Activated T-cell treated with anti-CD3 and anti-CD28 coated beads, Interleukin-2, amount 50 U/mL, for 4 hours (primary cell): Measurements from ENCODE around the gene C22orf39. TPM values are rescaled to one million over a fixed set of nuclear protein-coding genes. Genes with fewer than 3 reads are reported as not detected.

Experiments used
- ATAC-seq, 2 donors: fragments of 200-7000 bp; cut with Tn5 transposase; one replicate each; pipeline ENCODE4 v1.10.0; 2021
- DNase-seq: peaks from one replicate; pipeline ENCODE4 v3.0.0-alpha.2; 2020
- H3K27me3 Mint-ChIP-seq: one replicate; pipeline ENCODE4 v1.8.0; 2021; ENCODE audit warnings: low read depth, mixed read lengths
- H3K36me3 Mint-ChIP-seq: one replicate; pipeline ENCODE4 v1.8.0; 2022; ENCODE audit warnings: mixed read lengths; ENCODE audit not compliant: insufficient read depth
- H3K4me1 Mint-ChIP-seq: one replicate; pipeline ENCODE4 v1.8.0; 2021; ENCODE audit warnings: low read depth, mixed read lengths
- H3K4me3 Mint-ChIP-seq: one replicate; pipeline ENCODE4 v1.8.0; 2021; ENCODE audit warnings: mild to moderate bottlenecking, moderate library complexity, mixed read lengths
- H3K9me3 Mint-ChIP-seq: one replicate; pipeline ENCODE4 v1.8.0; 2021; ENCODE audit warnings: mixed read lengths
- total RNA-seq, 3 donors: library from RNA; stranded (reverse); gene quantifications; one replicate each; pipeline ENCODE4 v1.2.1, GENCODE V29; 2021

C22orf39 gene, protein sequence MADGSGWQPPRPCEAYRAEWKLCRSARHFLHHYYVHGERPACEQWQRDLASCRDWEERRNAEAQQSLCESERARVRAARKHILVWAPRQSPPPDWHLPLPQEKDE
- total RNA-seq: 10 to 100 TPM; 14.3 to 20.9 (median 18.8) TPM

- Mint-ChIP-seq H3K36me3 (peaks cover 11% of the 10 kb centered on the region), H3K4me3 (peak within 1 kb of the TSS; percentile 94), H3K9me3 (no peaks in the 10 kb centered on the region), H3K4me1 (peaks cover 37% of the 10 kb centered on the region), H3K27me3 (no peaks in the 10 kb centered on the region)
- peak; percentile 79 for DNase-seq
- peak; percentile 92 to 93 for ATAC-seq
These were observed at the start of gene C22orf39 for GRCh38 chr22:19447330-19448075. TSS of gene C22orf39 (minus strand) at chr22:19447711. CDS start at chr22:19447688, 23 bp downstream.

DNA sequence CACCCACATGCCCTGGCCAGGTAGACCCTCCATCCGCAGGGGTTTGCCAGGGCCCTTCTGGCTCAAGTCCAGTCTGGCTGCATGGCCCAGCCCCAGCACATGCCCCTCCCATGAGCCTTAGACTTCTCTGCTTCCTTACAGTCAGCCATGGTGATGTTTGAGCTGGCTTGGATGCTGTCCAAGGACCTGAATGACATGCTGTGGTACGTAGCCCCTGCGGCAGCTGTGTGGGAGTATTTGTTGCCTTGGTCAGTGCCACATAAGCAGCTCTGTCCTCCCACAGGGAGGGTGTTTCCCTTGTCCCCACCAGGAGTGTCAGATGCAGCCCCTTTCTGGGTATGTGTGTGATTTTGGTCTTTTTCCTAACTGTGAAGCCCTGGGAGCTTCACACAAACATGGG, 49.7 kb upstream of the C22orf39 start:
- ATAC-seq (no peak), DNase-seq (no peak)
- H3K27me3 Mint-ChIP-seq: no peaks in the 10 kb centered on the region
- H3K9me3 Mint-ChIP-seq: no peaks in the 10 kb centered on the region
- H3K4me1 Mint-ChIP-seq: peaks cover 12% of the 10 kb centered on the region
- H3K36me3 Mint-ChIP-seq: no peaks in the 10 kb centered on the region
- no peak overlapping the region for H3K4me3 Mint-ChIP-seq

GRCh38 chr22:19496324-19496630, 48.8 kb upstream of the C22orf39 start:
- Mint-ChIP-seq H3K36me3 (no peaks in the 10 kb centered on the region), H3K4me1 (peaks cover 12% of the 10 kb centered on the region), H3K4me3 (no peak overlapping the region), H3K27me3 (no peaks in the 10 kb centered on the region), H3K9me3 (no peaks in the 10 kb centered on the region)
- ATAC-seq: no peak
- DNase-seq: no peak

DNA sequence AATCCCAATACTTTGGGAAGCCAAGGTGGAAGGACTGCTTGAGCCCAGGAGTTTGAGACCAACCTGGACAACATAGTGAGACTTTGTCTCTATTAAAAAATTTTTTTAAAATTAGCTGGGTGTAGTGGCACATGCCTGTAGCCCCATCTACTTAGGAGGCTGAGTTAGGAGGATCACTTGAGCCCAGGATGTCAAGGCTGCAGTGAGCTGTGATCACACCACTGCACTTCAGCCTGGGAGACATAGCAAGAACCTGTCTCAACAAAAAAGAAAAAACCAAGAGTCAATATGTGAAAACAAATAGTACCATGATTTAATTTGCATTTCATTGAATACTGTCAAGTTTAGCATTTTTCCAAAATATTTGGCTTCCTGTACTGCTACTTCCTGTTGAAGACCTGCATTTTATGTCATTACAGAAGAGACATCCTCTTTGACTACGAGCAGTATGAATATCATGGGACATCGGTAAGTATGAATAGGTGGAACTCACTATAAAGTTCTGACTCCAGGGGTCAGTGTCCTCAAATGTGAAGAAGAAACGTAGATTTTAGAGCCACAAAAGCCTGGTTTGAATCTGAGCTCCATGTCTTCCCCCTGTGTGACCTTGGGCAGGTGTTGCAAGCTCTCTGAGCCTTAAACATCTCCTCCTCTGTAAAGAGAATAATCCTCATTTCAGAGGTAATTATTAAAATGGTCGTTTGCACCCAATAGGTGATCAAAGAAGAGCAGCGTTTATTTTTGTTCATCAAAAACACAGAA, 48.2 kb upstream of the C22orf39 start:
- Mint-ChIP-seq H3K4me3 (no peak overlapping the region), H3K27me3 (no peaks in the 10 kb centered on the region), H3K9me3 (no peaks in the 10 kb centered on the region), H3K36me3 (no peaks in the 10 kb centered on the region), H3K4me1 (peaks cover 12% of the 10 kb centered on the region)
- ATAC-seq (no peak), DNase-seq (no peak)

DNA sequence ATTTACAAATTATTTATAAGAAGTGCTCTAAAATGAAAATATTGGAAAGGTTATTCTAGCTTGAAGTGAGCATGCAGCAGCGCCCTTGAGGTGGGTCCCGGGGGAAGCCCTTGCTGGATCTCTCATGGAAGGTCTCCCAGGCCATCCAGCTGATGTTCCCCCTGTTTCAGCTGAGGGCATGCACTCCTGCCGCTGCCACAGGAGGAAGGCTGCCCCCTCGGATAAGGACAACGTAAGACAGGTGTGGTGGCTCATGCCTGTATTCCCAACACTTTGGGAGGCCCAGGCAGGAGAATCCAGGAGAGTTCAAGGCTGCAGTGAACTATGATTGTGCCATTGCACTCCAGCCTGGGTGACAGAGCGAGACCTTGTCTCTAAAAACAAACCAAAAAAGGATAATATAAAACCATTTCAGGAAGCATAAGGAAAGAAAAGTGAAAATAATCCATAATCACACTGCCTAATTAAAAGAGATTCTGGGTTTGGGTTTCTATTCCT, 47.2 kb upstream of the C22orf39 start:
- DNase-seq: no peak
- H3K4me1 Mint-ChIP-seq: peaks cover 12% of the 10 kb centered on the region
- no peaks in the 10 kb centered on the region for H3K27me3 Mint-ChIP-seq
- ATAC-seq: no peak
- H3K36me3 Mint-ChIP-seq: no peaks in the 10 kb centered on the region
- no peak overlapping the region for H3K4me3 Mint-ChIP-seq
- H3K9me3 Mint-ChIP-seq: no peaks in the 10 kb centered on the region

DNA sequence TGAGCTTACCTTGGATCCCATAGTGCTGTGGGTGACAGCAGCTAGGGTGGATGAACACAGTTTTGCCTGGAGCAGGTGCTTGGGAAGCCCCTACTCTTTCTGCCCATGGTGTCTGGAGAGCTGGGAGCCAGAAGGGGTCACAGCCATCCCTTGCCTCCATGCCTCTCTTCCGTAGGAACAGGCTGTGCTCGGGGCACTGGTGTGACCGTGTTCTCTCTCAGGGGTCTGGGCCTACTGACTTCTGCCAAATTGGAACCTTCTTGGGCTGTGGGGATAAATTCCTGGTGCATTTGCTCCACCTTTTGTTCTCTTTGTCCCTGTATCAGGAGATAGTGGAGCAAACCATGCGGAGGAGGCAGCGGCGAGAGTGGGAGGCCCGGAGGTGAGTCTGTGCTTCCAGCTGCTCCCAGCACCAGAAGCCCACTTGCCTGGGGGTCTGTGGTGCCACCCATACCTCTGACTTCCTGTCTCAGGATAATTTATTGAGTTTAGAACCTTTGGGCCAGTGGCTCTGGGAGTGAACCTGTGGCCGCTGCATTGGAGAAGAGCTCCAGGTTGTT, 46.6 kb upstream of the C22orf39 start:
- ATAC-seq (no peak), DNase-seq (no peak)
- Mint-ChIP-seq H3K36me3 (no peaks in the 10 kb centered on the region), H3K27me3 (no peaks in the 10 kb centered on the region), H3K4me3 (no peak overlapping the region), H3K9me3 (no peaks in the 10 kb centered on the region), H3K4me1 (peaks cover 12% of the 10 kb centered on the region)

DNA sequence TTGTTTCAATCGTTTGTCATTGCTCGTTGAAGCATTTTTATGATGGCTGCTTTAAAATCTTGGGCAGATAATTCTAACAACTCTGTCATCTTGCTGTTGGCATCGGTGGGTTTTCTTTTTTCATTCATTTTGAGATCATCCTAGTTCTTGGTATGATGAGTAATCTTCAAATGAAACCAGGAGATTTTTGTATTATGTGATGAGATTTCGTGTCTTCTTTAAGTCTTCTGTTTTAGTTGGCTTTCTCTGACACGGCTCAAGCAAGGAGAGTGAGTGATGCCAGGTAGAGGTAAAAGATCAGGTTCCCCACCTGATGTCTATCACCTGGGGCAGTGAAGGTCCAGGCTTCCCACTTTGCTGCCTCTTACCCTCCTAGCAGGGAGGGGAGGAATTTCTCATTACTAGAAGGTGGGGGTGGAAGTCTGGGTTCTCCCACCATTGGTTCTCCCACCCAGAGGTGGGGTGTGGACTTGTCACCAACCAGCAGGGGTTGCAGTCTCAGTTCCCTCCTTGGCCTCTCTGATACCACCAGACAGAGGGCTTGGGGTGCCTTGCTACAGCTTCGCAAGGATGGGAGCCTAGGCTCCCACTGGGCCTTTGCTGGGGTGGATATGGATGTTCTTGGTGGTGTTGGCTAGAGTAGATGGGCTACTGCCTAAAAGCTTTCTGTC, 45.1 kb upstream of the C22orf39 start:
- ATAC-seq (peak in 1 of 2 donors; percentile 38), DNase-seq (no peak)
- H3K27me3 Mint-ChIP-seq: no peaks in the 10 kb centered on the region
- no peaks in the 10 kb centered on the region for H3K9me3 Mint-ChIP-seq
- no peak overlapping the region for H3K4me3 Mint-ChIP-seq
- no peaks in the 10 kb centered on the region for H3K36me3 Mint-ChIP-seq
- peaks cover 12% of the 10 kb centered on the region for H3K4me1 Mint-ChIP-seq

- peaks cover 6% of the 10 kb centered on the region for H3K4me1 Mint-ChIP-seq
- ATAC-seq (peak in 1 of 2 donors; percentile 57), DNase-seq (no peak)
- no peaks in the 10 kb centered on the region for H3K27me3 Mint-ChIP-seq
- H3K4me3 Mint-ChIP-seq: no peak overlapping the region
- no peaks in the 10 kb centered on the region for H3K36me3 Mint-ChIP-seq
- no peaks in the 10 kb centered on the region for H3K9me3 Mint-ChIP-seq
These were observed 43.2 kb upstream of the C22orf39 start for GRCh38 chr22:19490628-19491230.

- DNase-seq (no peak), ATAC-seq (no peak)
- H3K27me3 Mint-ChIP-seq: no peaks in the 10 kb centered on the region
- no peak overlapping the region for H3K4me3 Mint-ChIP-seq
- H3K4me1 Mint-ChIP-seq: peaks cover 4% of the 10 kb centered on the region
- H3K9me3 Mint-ChIP-seq: no peaks in the 10 kb centered on the region
- H3K36me3 Mint-ChIP-seq: peaks cover 8% of the 10 kb centered on the region
These were observed 41.7 kb upstream of the C22orf39 start for GRCh38 chr22:19488884-19489843.

GRCh38 chr22:19488285-19488684, 40.8 kb upstream of the C22orf39 start:
- Mint-ChIP-seq H3K4me1 (peaks cover 4% of the 10 kb centered on the region), H3K27me3 (no peaks in the 10 kb centered on the region), H3K36me3 (peaks cover 12% of the 10 kb centered on the region), H3K4me3 (no peak overlapping the region), H3K9me3 (no peaks in the 10 kb centered on the region)
- no peak for DNase-seq
- ATAC-seq: no peak

DNA sequence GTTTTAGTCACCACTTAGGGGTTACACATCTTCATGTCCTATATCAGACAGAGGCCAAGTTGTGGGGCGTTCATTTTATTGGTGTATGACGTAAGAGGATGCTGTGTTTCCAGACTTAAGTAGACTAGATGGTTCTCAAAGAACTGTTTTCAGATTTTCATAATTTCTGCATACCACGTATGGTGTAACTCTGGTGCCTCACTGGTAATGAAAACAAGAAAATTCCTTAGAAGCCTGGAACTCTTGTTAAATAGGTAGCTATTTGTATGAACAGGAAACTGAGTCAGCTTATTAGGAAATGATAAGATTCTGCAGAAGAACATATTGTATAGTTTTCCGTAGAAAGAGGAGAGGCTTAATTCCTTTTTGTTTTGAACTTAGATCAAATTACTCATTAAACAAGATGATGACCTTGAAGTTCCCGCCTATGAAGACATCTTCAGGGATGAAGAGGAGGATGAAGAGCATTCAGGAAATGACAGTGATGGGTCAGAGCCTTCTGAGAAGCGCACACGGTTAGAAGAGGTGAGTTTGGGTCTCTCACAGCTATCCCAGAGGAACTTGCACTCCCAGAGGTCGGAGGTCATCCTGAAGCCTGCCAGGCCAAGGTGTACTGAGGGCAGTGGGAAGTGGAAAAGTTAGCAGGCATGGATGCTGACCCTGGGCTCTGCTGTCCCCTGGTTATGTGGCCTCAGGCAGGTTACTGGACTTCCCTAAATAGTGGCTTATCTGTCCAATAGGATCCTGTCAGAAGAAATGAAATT, 36.2 kb upstream of the C22orf39 start:
- ATAC-seq (no peak), DNase-seq (no peak)
- H3K36me3 Mint-ChIP-seq: peaks cover 12% of the 10 kb centered on the region
- H3K4me3 Mint-ChIP-seq: no peak overlapping the region
- peaks cover 2% of the 10 kb centered on the region for H3K4me1 Mint-ChIP-seq
- H3K27me3 Mint-ChIP-seq: no peaks in the 10 kb centered on the region
- H3K9me3 Mint-ChIP-seq: no peaks in the 10 kb centered on the region

DNA sequence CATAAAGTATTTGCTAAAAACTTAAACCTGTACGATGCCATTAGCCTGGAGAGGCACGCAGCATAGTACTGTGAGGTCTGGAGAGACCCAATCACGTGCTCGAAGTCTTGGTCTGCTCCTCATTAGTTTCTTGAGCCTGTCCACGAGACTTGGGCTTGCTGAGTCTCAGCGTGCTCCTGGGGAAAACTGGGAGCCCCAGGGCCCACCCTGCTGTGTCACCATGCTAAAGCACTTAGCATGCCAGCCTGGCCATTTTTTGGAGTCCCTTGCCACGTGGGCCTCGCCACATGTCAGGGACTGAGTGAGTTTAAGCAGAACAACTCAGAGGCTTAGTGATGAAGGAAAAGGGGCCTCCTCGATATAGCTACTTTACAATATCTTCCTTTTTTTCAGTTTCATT, 34.8 kb upstream of the C22orf39 start:
- H3K36me3 Mint-ChIP-seq: peaks cover 12% of the 10 kb centered on the region
- DNase-seq (no peak), ATAC-seq (no peak)
- no peak overlapping the region for H3K4me3 Mint-ChIP-seq
- no peaks in the 10 kb centered on the region for H3K9me3 Mint-ChIP-seq
- H3K4me1 Mint-ChIP-seq: peaks cover 11% of the 10 kb centered on the region
- no peaks in the 10 kb centered on the region for H3K27me3 Mint-ChIP-seq
